ENCODE data around the gene NEUROG3.

Gene NEUROG3

GRCh38 chr10:69612760-69613159 lies 39.5 kb upstream of the NEUROG3 start:
- Histone ChIP-seq H3K4me3 (ENCODE audit: low read depth, low read length) (no peak overlapping the region), H3K9me3 (no peaks in the 10 kb centered on the region), H3K36me3 (no peaks in the 10 kb centered on the region), H3K27me3 (no peaks in the 10 kb centered on the region), H3K4me1 (no peaks in the 10 kb centered on the region)
- TF ChIP-seq CTCF (IDR thresholded peaks at IDR 0.05; ENCODE audit: low read depth, low read length): no peak
- no peak for DNase-seq

GRCh38 chr10:69609077-69609476 lies 35.9 kb upstream of the NEUROG3 start:
- no peak overlapping the region for H3K4me3 ChIP-seq (ENCODE audit: low read depth, low read length)
- no peaks in the 10 kb centered on the region for H3K4me1 ChIP-seq
- peaks cover 9% of the 10 kb centered on the region for H3K27me3 ChIP-seq
- no peak for DNase-seq
- H3K9me3 ChIP-seq: no peaks in the 10 kb centered on the region
- TF ChIP-seq CTCF (IDR thresholded peaks at IDR 0.05; ENCODE audit: low read depth, low read length): no peak
- no peaks in the 10 kb centered on the region for H3K36me3 ChIP-seq

GRCh38 chr10:69600761-69601330 lies 27.6 kb upstream of the NEUROG3 start:
- no peak for TF ChIP-seq CTCF (IDR thresholded peaks at IDR 0.05; ENCODE audit: low read depth, low read length)
- no peaks in the 10 kb centered on the region for H3K4me1 ChIP-seq
- DNase-seq: no peak
- H3K36me3 ChIP-seq: no peaks in the 10 kb centered on the region
- no peaks in the 10 kb centered on the region for H3K9me3 ChIP-seq
- H3K27me3 ChIP-seq: peaks cover 42% of the 10 kb centered on the region
- no peak overlapping the region for H3K4me3 ChIP-seq (ENCODE audit: low read depth, low read length)

- no peak for TF ChIP-seq CTCF (IDR thresholded peaks at IDR 0.05; ENCODE audit: low read depth, low read length)
- Histone ChIP-seq H3K27me3 (peaks cover 6% of the 10 kb centered on the region; the same call in 1 of the 2 replicates), H3K36me3 (no peaks in the 10 kb centered on the region), H3K9me3 (no peaks in the 10 kb centered on the region), H3K4me1 (no peaks in the 10 kb centered on the region), H3K4me3 (ENCODE audit: low read depth, low read length) (no peak overlapping the region)
- DNase-seq: no peak
Measured at GRCh38 chr10:69588358-69588757, 15.1 kb upstream of the NEUROG3 start.

- Histone ChIP-seq H3K4me1 (no peaks in the 10 kb centered on the region), H3K4me3 (ENCODE audit: low read depth, low read length) (no peak overlapping the region), H3K36me3 (no peaks in the 10 kb centered on the region), H3K9me3 (no peaks in the 10 kb centered on the region), H3K27me3 (peaks cover 19% of the 10 kb centered on the region)
- no peak for TF ChIP-seq CTCF (IDR thresholded peaks at IDR 0.05; ENCODE audit: low read depth, low read length)
- no peak for DNase-seq
Measured at GRCh38 chr10:69584624-69585023, 11.4 kb upstream of the NEUROG3 start.

- Histone ChIP-seq H3K4me1 (no peaks in the 10 kb centered on the region), H3K36me3 (no peaks in the 10 kb centered on the region), H3K4me3 (ENCODE audit: low read depth, low read length) (no peak overlapping the region), H3K27me3 (peaks cover 32% of the 10 kb centered on the region), H3K9me3 (no peaks in the 10 kb centered on the region)
- no peak for TF ChIP-seq CTCF (IDR thresholded peaks at IDR 0.05; ENCODE audit: low read depth, low read length)
- no peak for DNase-seq
Measured at GRCh38 chr10:69583106-69583505, 9.9 kb upstream of the NEUROG3 start.

Measured in BE2C (cell line).